MM.1S (cell line): ENCODE results near the gene MYBPC1.

Experiments used
- DNase-seq: peaks from one replicate; pipeline ENCODE4 v3.0.0-alpha.2; 2015
- H2AFZ ChIP-seq: fragments of 300-600 bp; sonication (generic); 2 replicates; pipeline ENCODE4 v1.6.0; 2016; ENCODE audit warnings: antibody characterized with exemption, low read length
- H3F3A ChIP-seq: fragments of 300-600 bp; sonication (generic); 2 replicates; pipeline ENCODE4 v1.6.1; 2016; ENCODE audit warnings: mild to moderate bottlenecking, antibody characterized with exemption, low read length, moderate library complexity, mixed read lengths; ENCODE audit not compliant: insufficient read depth
- H3K27ac ChIP-seq: fragments of 300-600 bp; sonication (generic); 2 replicates; pipeline ENCODE4 v1.5.1; 2016; ENCODE audit warnings: mild to moderate bottlenecking, low read length
- H3K27me3 ChIP-seq: fragments of 300-600 bp; sonication (generic); replicated peaks from 2 replicates; pipeline ENCODE4 v1.6.0; 2016; ENCODE audit warnings: low read length; ENCODE audit not compliant: insufficient read depth
- H3K36me3 ChIP-seq: fragments of 300-600 bp; sonication (generic); replicated peaks from 2 replicates; pipeline ENCODE4 v1.6.1; 2016; ENCODE audit warnings: mild to moderate bottlenecking, low read length, mixed read lengths; ENCODE audit not compliant: insufficient read depth
- H3K4me1 ChIP-seq: fragments of 300-600 bp; sonication (generic); 2 replicates; pipeline ENCODE4 v1.6.1; 2016; ENCODE audit warnings: low read length, mixed read lengths
- H3K4me2 ChIP-seq: fragments of 300-600 bp; sonication (generic); 2 replicates; pipeline ENCODE4 v1.6.0; 2016; ENCODE audit warnings: low read depth, low read length
- H3K4me3 ChIP-seq: fragments of 300-600 bp; sonication (generic); 2 replicates; pipeline ENCODE4 v1.5.1; 2016; ENCODE audit warnings: low read length, mixed read lengths
- H3K79me2 ChIP-seq: fragments of 300-600 bp; sonication (generic); 2 replicates; pipeline ENCODE4 v1.6.1; 2016; ENCODE audit warnings: mixed run types, low read length, mixed read lengths
- H3K9ac ChIP-seq: fragments of 300-600 bp; sonication (generic); 2 replicates; pipeline ENCODE4 v1.6.1; 2016; ENCODE audit warnings: low read length, mixed read lengths
- H3K9me2 ChIP-seq: fragments of 300-600 bp; sonication (generic); replicated peaks from 2 replicates; pipeline ENCODE4 v1.6.1; 2016; ENCODE audit warnings: mild to moderate bottlenecking, low read length, mixed read lengths; ENCODE audit not compliant: insufficient read depth
- H3K9me3 ChIP-seq: fragments of 300-600 bp; sonication (generic); replicated peaks from 2 replicates; pipeline ENCODE4 v1.6.1; 2016; ENCODE audit warnings: mild to moderate bottlenecking, low read length, mixed read lengths; ENCODE audit not compliant: insufficient read depth
- H4K20me1 ChIP-seq: fragments of 300-600 bp; sonication (generic); 2 replicates; pipeline ENCODE4 v1.6.1; 2016; ENCODE audit warnings: mild to moderate bottlenecking, low read length, moderate library complexity, mixed read lengths; ENCODE audit not compliant: insufficient read depth
- EZH2 ChIP-seq: fragments of 300-600 bp; sonication (generic); optimal IDR thresholded peaks from 2 replicates; pipeline ENCODE3; 2017; ENCODE audit warnings: low read depth, mild to moderate bottlenecking, antibody characterized with exemption, low read length, mixed read lengths
- EZH2phosphoT487 ChIP-seq: fragments of 300-600 bp; sonication (generic); IDR thresholded peaks from 2 replicates; pipeline ENCODE4 v1.6.1; 2018; ENCODE audit warnings: antibody characterized with exemption, low read length
- TF ChIP-seq, protein P1 (sequence below): fragments of 300-600 bp; sonication (generic); IDR thresholded peaks from 2 replicates; pipeline ENCODE4 v1.5.1; 2016; ENCODE audit warnings: antibody characterized with exemption, low read length, mixed read lengths

Gene MYBPC1

DNA sequence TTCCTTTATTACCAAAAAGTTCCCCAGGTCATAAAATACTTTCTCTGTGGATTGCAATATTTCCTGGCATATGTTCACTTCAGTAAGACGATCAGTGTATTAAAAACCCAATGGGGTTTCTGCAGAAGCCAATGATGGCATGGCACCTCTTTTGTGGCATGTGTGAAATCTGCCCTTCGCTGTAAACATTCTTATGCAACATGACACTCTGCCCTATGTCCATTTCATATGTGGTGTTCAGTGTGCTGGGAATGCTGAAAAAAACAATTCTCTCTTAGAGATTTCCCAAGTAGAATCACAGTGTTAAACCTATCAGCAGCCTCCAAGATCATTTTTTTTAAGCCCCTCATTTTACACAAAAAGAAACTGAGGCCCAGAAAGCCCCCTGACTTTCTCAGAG, 2.3 kb upstream of the MYBPC1 start:
- Histone ChIP-seq H3K4me3 (no peak overlapping the region), H3K27me3 (no peaks in the 10 kb centered on the region), H3K27ac (no peak overlapping the region), H3K9me3 (no peaks in the 10 kb centered on the region), H3K36me3 (no peaks in the 10 kb centered on the region), H3F3A (no peaks in the 10 kb centered on the region), H2AFZ (no peak overlapping the region), H4K20me1 (no peaks in the 10 kb centered on the region), H3K79me2 (no peaks in the 10 kb centered on the region), H3K9me2 (no peaks in the 10 kb centered on the region), H3K4me1 (no peaks in the 10 kb centered on the region), H3K4me2 (no peak overlapping the region), H3K9ac (no peak overlapping the region)
- no peak for DNase-seq
- TF ChIP-seq EZH2phosphoT487, result no peak
- TF ChIP-seq, protein P1, sequence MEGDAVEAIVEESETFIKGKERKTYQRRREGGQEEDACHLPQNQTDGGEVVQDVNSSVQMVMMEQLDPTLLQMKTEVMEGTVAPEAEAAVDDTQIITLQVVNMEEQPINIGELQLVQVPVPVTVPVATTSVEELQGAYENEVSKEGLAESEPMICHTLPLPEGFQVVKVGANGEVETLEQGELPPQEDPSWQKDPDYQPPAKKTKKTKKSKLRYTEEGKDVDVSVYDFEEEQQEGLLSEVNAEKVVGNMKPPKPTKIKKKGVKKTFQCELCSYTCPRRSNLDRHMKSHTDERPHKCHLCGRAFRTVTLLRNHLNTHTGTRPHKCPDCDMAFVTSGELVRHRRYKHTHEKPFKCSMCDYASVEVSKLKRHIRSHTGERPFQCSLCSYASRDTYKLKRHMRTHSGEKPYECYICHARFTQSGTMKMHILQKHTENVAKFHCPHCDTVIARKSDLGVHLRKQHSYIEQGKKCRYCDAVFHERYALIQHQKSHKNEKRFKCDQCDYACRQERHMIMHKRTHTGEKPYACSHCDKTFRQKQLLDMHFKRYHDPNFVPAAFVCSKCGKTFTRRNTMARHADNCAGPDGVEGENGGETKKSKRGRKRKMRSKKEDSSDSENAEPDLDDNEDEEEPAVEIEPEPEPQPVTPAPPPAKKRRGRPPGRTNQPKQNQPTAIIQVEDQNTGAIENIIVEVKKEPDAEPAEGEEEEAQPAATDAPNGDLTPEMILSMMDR, result no peak
- no peak for TF ChIP-seq EZH2

DNA sequence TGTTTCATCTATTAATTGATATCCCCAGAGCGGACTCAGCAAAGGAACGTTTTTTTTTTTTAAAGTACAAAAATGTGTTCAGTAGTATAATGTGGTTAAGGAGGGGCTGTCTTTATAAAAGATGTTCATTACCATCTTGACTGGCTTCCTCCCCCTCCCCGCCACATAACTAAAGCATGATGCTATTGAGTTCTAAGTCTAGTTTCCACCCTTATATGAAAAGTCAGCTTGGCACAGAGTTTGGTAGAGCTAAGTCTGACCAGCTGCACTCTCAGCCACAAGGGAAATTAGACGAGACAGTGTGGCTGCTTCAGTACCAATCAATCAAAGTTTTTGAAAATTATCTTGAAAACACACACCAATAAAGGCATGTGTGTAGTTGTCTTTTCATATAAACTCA, 1.9 kb upstream of the MYBPC1 start:
- H3K9me3 ChIP-seq, result no peaks in the 10 kb centered on the region
- TF ChIP-seq, protein P1, result no peak
- H3K9ac ChIP-seq, result no peak overlapping the region

DNA sequence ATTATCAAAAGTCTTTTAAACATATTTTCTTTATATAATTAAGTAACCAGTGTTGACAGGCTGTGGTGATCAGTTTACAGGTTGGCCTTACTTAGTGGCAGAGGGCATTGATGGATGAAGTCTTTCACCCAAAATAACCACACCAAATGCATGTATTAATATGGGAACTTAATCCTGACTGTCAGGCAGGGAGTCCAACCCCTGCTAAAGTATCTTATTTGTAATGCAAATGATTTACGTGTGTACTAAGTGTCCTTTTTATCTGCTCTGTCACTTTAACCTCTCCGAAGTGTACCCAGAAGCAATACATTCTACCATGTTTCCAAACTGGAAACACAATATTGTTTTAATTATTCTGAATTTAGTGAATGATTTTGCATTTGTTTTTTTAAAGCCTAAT, 1.4 kb downstream of the MYBPC1 start:
- H3K4me3 ChIP-seq, result no peak overlapping the region
- no peak overlapping the region for H3K27ac ChIP-seq

More for the DNA sequence above, 1.9 kb upstream of the MYBPC1 start:
- no peak for DNase-seq
- no peak overlapping the region for H2AFZ ChIP-seq
- no peak overlapping the region for H3K27ac ChIP-seq
- H3K4me1 ChIP-seq, result no peaks in the 10 kb centered on the region
- no peaks in the 10 kb centered on the region for H3K9me2 ChIP-seq
- no peaks in the 10 kb centered on the region for H4K20me1 ChIP-seq
- H3K4me2 ChIP-seq, result no peak overlapping the region
- H3F3A ChIP-seq, result no peaks in the 10 kb centered on the region
- no peak overlapping the region for H3K4me3 ChIP-seq
- no peaks in the 10 kb centered on the region for H3K27me3 ChIP-seq
- no peaks in the 10 kb centered on the region for H3K36me3 ChIP-seq
- H3K79me2 ChIP-seq, result no peaks in the 10 kb centered on the region

DNA sequence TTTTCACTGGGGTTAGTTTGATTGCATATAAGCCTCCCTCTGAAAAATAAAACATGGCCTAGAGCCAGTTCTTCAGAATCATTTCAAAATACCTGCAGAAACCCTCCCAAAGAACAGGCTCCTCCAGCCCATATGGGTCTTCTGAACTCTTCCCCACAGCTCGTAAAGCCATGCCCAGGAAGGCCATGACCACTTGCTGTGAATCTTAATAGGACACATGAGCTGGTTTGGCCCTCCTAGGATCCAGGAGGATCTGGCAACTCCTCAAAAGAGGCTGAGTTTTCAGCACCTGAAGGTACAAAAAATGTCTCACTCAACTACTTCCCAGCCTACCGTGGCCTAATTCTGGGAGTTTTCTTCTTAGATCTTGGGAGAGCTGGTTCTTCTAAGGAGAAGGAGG, 2.4 kb downstream of the MYBPC1 start:
- no peaks in the 10 kb centered on the region for H3K79me2 ChIP-seq
- no peaks in the 10 kb centered on the region for H3K9me2 ChIP-seq
- TF ChIP-seq EZH2phosphoT487 (no peak), EZH2 (no peak)
- TF ChIP-seq, protein P1, result no peak
- no peaks in the 10 kb centered on the region for H3K27me3 ChIP-seq
- DNase-seq, result no peak
- no peaks in the 10 kb centered on the region for H4K20me1 ChIP-seq
- H3F3A ChIP-seq, result no peaks in the 10 kb centered on the region
- no peaks in the 10 kb centered on the region for H3K36me3 ChIP-seq
- no peak overlapping the region for H3K4me3 ChIP-seq
- H3K4me2 ChIP-seq, result no peak overlapping the region
- H2AFZ ChIP-seq, result no peak overlapping the region
- H3K27ac ChIP-seq, result no peak overlapping the region
- no peaks in the 10 kb centered on the region for H3K9me3 ChIP-seq
- no peak overlapping the region for H3K9ac ChIP-seq
- no peaks in the 10 kb centered on the region for H3K4me1 ChIP-seq

More for the DNA sequence above, 1.4 kb downstream of the MYBPC1 start:
- no peaks in the 10 kb centered on the region for H3K27me3 ChIP-seq
- H3K4me2 ChIP-seq, result no peak overlapping the region
- no peaks in the 10 kb centered on the region for H3K36me3 ChIP-seq
- no peaks in the 10 kb centered on the region for H3K9me3 ChIP-seq
- no peaks in the 10 kb centered on the region for H4K20me1 ChIP-seq
- no peak for DNase-seq
- no peak overlapping the region for H2AFZ ChIP-seq
- no peaks in the 10 kb centered on the region for H3K4me1 ChIP-seq
- no peak overlapping the region for H3K9ac ChIP-seq
- no peak for TF ChIP-seq EZH2phosphoT487
- TF ChIP-seq EZH2, result no peak
- no peaks in the 10 kb centered on the region for H3K9me2 ChIP-seq
- H3K79me2 ChIP-seq, result no peaks in the 10 kb centered on the region
- H3F3A ChIP-seq, result no peaks in the 10 kb centered on the region
